ENCODE results near the gene LSM3.

LSM3 gene

DNA sequence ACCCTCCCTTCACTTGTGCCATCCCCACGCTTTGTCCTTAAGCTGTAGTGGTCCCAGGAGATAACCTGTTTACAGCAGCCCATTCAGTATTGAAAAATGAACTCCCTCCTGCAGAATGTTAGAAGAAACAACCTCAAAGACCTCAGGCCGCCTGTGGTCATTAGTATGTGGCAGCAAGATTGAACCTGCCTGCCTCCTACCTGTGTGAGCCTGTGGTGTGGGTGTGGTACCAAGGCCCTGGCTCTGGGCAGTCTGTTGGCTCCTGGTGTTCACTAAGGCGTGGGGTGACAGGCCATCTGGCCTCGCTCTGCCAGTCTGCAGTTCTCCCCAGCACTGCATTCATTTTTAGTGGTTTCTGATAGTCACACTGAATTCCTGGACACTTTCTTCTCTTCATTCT, 21.0 kb downstream of the LSM3 start:
- Histone ChIP-seq H3K79me2 (ENCODE audit: insufficient read depth, low read length) (0 out of 2 replicates have a peak, but pooled peaks cover 4% of the 10 kb centered on the region), H3K4me3 (ENCODE audit: low read depth, low read length, poor library complexity, severe bottlenecking) (no peak overlapping the region), H3K9ac (ENCODE audit: low read length) (no peak overlapping the region), H3K27ac (ENCODE audit: low read depth, low read length, poor library complexity, severe bottlenecking) (no peak overlapping the region), H3F3A (ENCODE audit: insufficient read depth, low read length) (no peaks in the 10 kb centered on the region), H3K4me2 (ENCODE audit: low read length) (no peak overlapping the region), H3K27me3 (ENCODE audit: insufficient read depth, low read length) (no peaks in the 10 kb centered on the region), H3K4me1 (ENCODE audit: insufficient read depth, low read length, severe bottlenecking) (no peaks in the 10 kb centered on the region), H3K9me3 (ENCODE audit: low read length) (no peaks in the 10 kb centered on the region), H3K36me3 (ENCODE audit: insufficient read depth, low read length) (peaks cover 44% of the 10 kb centered on the region), H3K9me2 (ENCODE audit: low read depth, low read length) (no peaks in the 10 kb centered on the region), H2AFZ (ENCODE audit: low read length) (no peak overlapping the region), H4K20me1 (ENCODE audit: insufficient read depth, low read length) (no peaks in the 10 kb centered on the region)
- TF ChIP-seq EZH2 (IDR thresholded peaks at IDR 0.05; ENCODE audit: borderline replicate concordance, low read length) = no peak
- no peak for TF ChIP-seq CTCF (IDR thresholded peaks at IDR 0.05; ENCODE audit: low read length)

DNA sequence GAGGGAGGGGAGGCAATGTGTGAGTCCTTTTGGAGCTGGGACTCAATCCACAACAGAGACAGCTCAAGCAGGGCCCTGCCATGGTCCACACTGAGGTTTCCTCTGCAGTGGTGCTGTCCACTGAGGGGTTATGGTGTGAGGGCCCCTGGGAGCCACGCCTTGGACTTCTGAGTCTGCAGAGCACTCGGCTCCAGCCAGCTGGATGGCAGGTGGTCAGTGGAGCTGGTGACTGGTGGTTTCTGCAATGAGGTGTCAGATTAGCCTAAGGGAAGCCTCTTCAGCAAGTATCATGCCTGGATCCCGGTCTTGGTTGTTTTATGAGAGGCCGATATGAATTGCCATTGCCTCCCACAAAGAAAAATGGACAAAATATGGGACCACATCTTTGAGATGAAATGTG, 21.7 kb downstream of the LSM3 start:
- Histone ChIP-seq H3K27ac (ENCODE audit: low read depth, low read length, poor library complexity, severe bottlenecking) (no peak overlapping the region), H3K9me2 (ENCODE audit: low read depth, low read length) (no peaks in the 10 kb centered on the region), H3K4me1 (ENCODE audit: insufficient read depth, low read length, severe bottlenecking) (no peaks in the 10 kb centered on the region), H3K27me3 (ENCODE audit: insufficient read depth, low read length) (no peaks in the 10 kb centered on the region), H3K79me2 (ENCODE audit: insufficient read depth, low read length) (0 out of 2 replicates have a peak, but pooled peaks cover 1% of the 10 kb centered on the region), H3K4me3 (ENCODE audit: low read depth, low read length, poor library complexity, severe bottlenecking) (no peak overlapping the region), H3F3A (ENCODE audit: insufficient read depth, low read length) (no peaks in the 10 kb centered on the region), H3K9me3 (ENCODE audit: low read length) (no peaks in the 10 kb centered on the region), H3K9ac (ENCODE audit: low read length) (no peak overlapping the region), H3K36me3 (ENCODE audit: insufficient read depth, low read length) (peaks cover 38% of the 10 kb centered on the region), H3K4me2 (ENCODE audit: low read length) (no peak overlapping the region), H4K20me1 (ENCODE audit: insufficient read depth, low read length) (no peaks in the 10 kb centered on the region), H2AFZ (ENCODE audit: low read length) (no peak overlapping the region)
- no peak for TF ChIP-seq CTCF (IDR thresholded peaks at IDR 0.05; ENCODE audit: low read length)
- no peak for TF ChIP-seq EZH2 (IDR thresholded peaks at IDR 0.05; ENCODE audit: borderline replicate concordance, low read length)

DNA sequence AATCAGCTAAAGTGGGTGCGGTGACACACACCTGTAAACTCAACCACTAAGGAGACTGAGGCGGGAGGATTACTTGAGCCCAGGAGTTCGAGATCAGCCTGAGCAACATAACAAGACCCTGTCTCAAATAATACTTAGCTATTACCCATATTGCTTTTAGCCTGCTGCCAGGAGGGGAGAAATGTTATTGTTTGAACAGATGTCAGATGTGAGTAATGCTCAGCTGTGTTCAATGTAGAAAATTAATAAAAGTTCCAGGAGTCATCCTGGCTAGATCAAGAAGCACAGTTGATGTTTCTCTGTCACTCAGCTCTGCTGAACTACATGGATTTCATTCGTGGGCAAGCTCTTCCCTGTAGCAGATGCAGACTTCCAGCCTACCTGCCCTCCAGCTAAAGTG, 22.2 kb downstream of the LSM3 start:
- Histone ChIP-seq H3K9me2 (ENCODE audit: low read depth, low read length) (no peaks in the 10 kb centered on the region), H3K79me2 (ENCODE audit: insufficient read depth, low read length) (no peaks in the 10 kb centered on the region), H3K36me3 (ENCODE audit: insufficient read depth, low read length) (peaks cover 34% of the 10 kb centered on the region), H3K27ac (ENCODE audit: low read depth, low read length, poor library complexity, severe bottlenecking) (no peak overlapping the region), H3K4me1 (ENCODE audit: insufficient read depth, low read length, severe bottlenecking) (no peaks in the 10 kb centered on the region), H3K9ac (ENCODE audit: low read length) (no peak overlapping the region), H4K20me1 (ENCODE audit: insufficient read depth, low read length) (no peaks in the 10 kb centered on the region), H3K27me3 (ENCODE audit: insufficient read depth, low read length) (no peaks in the 10 kb centered on the region), H3F3A (ENCODE audit: insufficient read depth, low read length) (no peaks in the 10 kb centered on the region), H2AFZ (ENCODE audit: low read length) (no peak overlapping the region), H3K4me3 (ENCODE audit: low read depth, low read length, poor library complexity, severe bottlenecking) (no peak overlapping the region), H3K4me2 (ENCODE audit: low read length) (no peak overlapping the region), H3K9me3 (ENCODE audit: low read length) (no peaks in the 10 kb centered on the region)
- TF ChIP-seq CTCF (IDR thresholded peaks at IDR 0.05; ENCODE audit: low read length) (no peak), EZH2 (IDR thresholded peaks at IDR 0.05; ENCODE audit: borderline replicate concordance, low read length) (no peak)

All from OCI-LY1 (cell line).